DMS53 (cell line): ENCODE results near the gene ANAPC1.
A peak's percentile ranks its signal among the peaks of the same experiment; 100 is the strongest.
"Not testable (repeated sequence)": the region's sequence is repeated elsewhere in the genome, so short reads cannot be mapped to it uniquely, and the experiment has no call there.

Experiments
- DNase-seq: peaks from one replicate; lab custom pipeline; 2025; lab: John Stamatoyannopoulos, UW

The ANAPC1 gene

DNA sequence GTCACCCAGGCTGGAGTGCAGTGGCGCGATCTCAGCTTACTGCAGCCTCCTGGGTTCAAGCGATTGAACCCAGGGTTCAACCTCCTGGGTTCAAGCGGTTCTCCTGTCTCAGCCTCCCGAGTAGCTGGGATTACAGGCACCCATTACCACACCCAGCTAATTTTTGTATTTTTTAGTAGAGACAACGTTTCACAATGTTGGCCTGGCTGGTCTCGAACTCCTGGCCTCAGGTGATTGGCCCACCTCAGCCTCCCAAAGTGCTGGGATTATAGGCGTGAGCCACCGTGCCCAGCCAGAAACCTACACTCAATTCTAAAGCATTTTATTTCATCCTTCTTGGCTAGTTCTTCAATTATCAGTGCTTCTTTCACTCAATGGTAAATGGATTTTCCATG lies 21.5 kb upstream of the ANAPC1 start:
- not testable (repeated sequence) for DNase-seq

GRCh38 chr2:111904726-111905474 lies 20.9 kb upstream of the ANAPC1 start:
- DNase-seq = no peak

DNA sequence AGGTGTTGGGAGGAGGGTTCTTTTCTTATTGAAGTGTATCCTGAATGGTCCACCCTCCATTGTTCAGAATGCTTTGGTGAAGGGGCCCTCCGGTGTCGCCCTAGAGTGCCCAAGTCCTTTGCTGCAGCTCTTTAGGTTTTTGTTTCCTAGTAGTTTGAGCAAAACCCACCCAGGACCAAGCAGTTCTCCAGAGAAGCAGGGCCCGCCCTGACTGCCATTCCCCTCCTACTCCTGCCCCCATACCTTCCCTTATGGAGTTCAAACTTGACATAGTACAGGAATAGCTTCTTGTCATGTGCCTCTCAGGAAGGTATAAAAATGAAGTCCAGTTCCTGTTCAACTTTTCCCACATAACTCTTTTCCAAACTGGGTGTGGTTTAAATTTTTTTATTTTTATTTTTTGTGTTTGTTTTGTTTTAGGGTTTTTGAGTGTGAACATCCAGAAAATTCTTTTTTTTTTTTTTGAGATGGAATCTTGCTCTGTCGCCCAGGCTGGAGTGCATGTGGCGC lies 20.0 kb upstream of the ANAPC1 start:
- no peak for DNase-seq

DNA sequence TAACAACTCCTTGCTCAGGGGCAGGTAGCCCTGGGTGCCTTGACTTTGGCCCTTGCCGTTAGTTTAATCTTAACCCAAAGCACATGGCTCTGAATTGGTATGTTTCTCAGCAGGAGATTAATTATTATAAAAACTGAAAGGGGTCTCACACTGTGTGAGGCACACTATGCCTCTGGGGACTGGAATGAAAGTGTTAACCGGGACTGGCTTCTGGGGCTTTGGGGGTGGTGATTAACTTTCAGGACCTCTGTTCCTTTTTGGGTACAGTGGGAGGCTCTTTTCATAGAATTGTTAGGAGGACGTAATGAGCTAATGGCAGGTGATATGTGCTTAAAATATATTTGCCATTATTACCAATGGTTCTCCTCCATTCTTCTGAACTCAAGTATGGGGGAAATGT lies 19.5 kb upstream of the ANAPC1 start:
- DNase-seq = no peak

GRCh38 chr2:111900859-111901258 lies 16.9 kb upstream of the ANAPC1 start:
- peak; percentile 69 for DNase-seq

DNA sequence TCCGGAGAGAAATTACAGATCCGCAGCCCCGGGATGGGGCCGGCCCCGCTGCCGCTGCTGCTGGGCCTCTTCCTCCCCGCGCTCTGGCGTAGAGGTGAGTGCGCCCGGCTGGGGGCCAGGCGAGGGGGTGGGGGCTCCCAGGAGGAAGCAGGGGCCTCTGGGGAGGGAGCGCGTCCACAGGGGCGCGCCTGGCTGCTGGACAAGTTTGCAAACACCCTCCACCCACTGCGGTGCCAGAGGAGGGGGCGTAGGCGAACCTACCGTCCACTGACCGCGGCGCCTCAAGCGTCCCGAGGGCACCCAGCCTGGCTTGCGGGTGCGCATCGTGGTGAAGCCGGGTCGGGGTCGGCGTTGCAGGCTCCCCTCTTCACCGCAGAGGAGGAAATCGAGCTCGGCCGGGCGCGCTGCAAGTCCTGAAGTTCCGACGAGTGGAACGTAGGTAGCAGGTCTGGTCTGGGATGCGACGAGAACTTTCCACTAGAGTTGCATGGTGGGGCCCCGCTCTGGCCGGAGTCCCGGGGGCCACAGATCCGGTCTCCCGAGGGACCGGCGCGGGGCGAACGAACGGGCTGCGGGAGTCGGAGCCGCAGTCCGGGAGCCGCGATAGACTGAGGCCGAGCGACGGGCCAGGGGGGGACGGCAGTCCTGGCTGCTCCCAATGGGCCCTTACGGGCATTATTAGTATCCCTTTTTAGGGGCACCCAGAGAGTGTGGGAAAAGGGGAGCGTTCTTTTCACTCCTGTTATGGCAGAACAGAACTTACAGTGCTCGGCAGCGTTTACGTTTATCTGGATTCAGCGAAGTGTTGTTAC lies 14.9 kb upstream of the ANAPC1 start:
- DNase-seq = peak; percentile 80

- DNase-seq = peak; percentile 95
These were observed 14.1 kb upstream of the ANAPC1 start, which contains the start of gene MERTK for GRCh38 chr2:111897924-111898702. Gene MERTK (plus strand): TSS chr2:111898607. CDS start chr2:111898736, 129 bp downstream.

- DNase-seq = no peak
These were observed 13.6 kb upstream of the ANAPC1 start for GRCh38 chr2:111897630-111897923.

DNA sequence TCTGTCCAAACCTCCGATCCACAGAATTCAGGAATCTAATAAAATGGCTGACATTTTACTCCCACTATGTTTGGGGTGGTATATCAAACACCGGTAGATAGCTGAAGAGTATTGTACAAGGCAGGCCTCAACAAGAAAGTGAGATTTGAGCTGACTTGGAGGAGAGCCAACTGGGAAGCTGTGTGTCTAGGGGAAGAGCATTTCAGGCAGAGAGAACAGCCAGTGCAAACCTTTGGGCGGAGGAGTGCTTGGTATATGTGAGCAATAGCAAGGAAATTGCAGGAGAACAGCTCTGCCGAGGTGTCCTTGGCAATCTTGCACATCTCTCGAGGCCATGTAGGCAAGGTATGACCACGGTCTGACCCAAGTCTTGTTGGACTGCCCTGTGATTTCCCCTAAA lies 12.6 kb upstream of the ANAPC1 start:
- no peak for DNase-seq

- DNase-seq = no peak
These were observed 12.0 kb upstream of the ANAPC1 start for GRCh38 chr2:111896024-111896423.

- DNase-seq = no peak
These were observed 585 bp upstream of the ANAPC1 start for GRCh38 chr2:111884592-111884964.

DNA sequence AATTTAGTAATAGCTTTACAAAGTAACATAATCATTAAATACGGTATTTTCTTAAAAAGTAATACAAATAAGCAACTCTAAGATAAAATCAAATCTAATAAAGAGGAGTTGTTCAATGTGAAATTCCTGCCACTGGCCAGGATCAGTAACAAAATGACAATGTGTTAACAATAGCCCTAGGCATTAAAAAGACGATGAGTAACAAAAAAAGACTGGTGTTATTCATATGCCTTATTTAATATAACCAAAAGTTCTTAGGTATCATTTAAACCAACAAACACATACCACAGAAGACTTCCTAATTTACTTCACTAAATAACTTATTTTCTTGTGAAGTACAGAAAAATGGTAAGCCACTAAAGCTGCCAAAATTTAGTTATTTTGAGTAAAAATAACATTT lies 11.2 kb downstream of the ANAPC1 start:
- not testable (repeated sequence) for DNase-seq

DNA sequence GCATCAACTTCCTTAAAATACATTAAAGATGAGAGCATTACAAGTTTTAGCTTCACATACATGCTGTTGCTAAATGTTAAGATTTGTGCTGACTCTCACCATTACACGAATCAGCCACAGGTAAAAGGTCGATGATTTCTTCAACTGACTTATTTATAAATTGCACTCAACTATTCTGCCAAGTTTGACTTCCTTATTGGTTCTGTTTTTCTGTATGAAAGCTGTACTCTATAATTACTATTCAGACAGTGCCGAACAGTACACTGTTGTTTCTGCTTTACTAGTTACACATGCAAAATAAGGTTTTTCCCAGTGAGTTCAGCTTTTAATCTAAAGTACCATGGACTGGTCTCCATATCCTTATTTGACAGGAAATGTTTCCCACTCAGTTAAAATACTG lies 18.9 kb downstream of the ANAPC1 start:
- not testable (repeated sequence) for DNase-seq

DNA sequence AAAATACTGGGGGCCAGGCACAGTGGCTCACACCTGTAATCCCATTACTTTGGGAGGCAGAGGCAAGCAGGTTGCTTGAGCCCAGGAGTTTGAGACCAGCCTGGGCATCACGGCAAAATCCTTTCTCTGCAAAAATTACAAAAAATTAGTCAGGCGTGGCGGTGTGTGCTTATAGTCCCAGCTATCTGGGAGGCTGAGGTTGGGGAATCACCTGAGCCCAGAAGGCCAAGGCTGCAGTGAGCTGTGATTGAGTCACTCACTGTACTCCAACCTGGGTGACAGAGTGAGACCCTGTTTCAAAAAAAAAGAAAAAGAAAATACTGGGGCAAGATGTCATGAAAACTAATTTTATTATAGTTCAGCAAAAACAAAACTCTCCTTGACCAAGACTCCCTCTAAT lies 24.0 kb downstream of the ANAPC1 start:
- not testable (repeated sequence) for DNase-seq

DNA sequence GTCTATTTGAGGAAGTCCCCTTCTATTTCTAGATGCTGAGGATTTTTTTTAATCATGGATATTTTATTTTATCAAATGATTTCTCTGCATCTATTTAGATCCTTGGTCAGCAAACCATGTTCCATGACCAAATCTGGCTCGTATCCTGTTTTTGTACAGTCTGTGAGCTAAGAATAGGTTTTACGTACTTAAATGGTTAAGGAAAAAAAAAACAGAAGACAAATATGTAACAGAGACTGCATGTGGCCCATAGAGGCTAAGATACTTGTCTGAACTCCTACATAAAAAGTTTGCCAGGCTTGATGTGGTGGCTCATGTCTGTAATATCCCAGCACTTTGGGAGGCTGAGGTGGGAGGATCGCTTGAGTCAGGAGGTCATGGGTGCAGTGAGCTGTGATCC lies 31.4 kb downstream of the ANAPC1 start:
- not testable (repeated sequence) for DNase-seq

DNA sequence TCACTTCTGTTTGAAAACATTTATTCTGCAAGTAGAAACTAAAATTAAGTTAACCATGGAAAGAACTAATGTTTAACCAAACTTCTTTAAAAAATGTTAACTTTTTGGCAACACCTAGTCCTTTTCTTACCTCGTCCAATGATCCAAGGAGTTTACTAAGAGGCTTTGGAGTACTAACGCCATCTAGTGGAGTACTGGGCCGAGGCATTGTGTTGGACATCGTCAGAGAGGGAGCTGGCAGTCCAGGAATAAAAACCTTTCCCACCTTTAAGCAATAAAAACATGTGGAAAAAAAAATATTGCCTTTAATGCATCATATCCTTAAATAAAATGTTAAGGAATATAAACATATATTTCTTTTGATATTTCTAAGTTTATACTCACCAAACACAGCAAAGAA lies 33.3 kb downstream of the ANAPC1 start:
- peak; percentile 54 for DNase-seq

- peak; percentile 11 for DNase-seq
These were observed 44.2 kb downstream of the ANAPC1 start for GRCh38 chr2:111839625-111840282.

DNA sequence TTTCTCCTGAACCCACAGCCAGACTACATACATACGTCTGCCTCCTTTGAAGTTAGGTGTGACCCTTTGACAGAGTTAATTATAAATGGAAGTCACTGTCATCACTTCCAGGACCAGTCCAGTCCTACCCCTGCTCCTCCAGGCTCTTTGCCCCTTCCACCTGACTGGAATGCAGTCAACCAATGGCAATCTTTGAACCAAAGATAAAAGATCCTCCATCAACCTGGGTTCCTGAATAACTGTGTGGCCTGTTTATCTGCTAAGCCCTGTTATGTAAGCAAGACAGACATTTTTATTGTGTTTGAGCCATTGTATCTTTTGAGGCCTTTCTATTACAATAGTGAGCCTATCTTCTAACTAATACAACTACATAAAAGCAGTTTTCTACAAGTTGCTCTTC lies 45.0 kb downstream of the ANAPC1 start:
- not testable (repeated sequence) for DNase-seq

DNA sequence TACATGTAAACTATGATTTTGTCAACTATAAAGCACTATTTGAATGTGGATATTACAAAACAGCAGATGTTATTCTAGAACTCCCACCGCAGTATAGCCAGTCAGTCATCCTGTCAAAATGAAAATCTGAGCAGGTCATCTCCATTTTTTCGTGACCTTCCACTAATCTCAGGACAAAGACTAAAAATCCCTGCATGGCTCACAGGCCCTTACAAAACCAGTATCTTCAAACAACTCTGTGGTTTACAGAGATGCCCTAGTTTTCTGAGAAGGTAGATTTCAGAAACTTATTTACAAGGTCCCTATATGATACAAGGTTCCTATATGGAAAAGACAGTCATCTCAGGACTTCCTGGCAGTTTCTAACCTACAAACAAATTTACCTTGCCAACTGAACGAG lies 49.8 kb downstream of the ANAPC1 start:
- DNase-seq = not testable (repeated sequence)

DNA sequence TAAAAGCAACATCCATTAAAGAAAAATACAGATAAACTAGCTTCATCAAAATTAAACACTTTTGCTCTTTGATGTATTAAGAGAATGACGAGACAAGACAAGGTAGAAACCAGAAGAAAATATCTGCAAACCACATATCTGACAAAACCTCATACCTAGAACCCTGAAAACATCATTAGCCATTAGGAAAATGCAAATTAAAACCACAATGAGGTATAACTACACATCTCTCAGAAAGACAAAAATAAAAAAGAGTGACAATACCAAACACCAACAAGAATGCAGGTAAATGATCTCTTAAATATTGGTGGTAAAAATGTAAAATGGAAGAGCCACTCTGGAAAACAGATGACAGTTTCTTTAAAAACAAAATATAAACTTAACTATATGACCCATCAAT lies 53.5 kb downstream of the ANAPC1 start:
- not testable (repeated sequence) for DNase-seq

- not testable (repeated sequence) for DNase-seq
These were observed 55.7 kb downstream of the ANAPC1 start for GRCh38 chr2:111828217-111828766.
